ENCODE results near the gene GRM5.

The GRM5 gene

DNA sequence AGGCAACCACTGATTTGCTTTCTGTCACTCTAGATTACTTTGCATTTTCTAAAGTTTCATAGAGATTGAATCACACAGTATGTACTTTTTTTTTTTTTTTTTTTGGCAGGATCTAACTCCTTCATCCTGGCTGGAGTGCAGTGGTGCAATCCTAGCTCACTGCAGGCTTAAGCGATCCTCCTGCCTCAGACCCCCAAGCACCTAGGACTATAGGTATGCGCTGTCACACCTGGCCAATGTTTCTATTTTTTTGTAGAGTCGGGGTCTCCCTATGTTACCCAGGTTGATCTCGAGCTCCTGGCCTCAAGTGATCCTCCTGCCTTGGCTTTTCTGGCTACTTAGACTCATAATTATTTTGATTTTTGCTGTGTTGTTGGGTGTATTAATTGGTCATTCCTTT lies 433.6 kb downstream of the GRM5 start:
- Histone ChIP-seq H3K27me3 (ENCODE audit: low read depth, low read length) (no peaks in the 10 kb centered on the region), H3K27ac (ENCODE audit: low read length) (no peak overlapping the region), H3K36me3 (ENCODE audit: control insufficient read depth in 1 of 2, insufficient read depth in 2 of 2, low read length in 2 of 2) (no peaks in the 10 kb centered on the region), H3K4me1 (ENCODE audit: control insufficient read depth in 1 of 2, insufficient read depth in 2 of 2, low read length in 2 of 2) (no peaks in the 10 kb centered on the region), H3K4me3 (ENCODE audit: low read depth in 1 of 2, low read length in 2 of 2) (no peak overlapping the region), H3K9me3 (ENCODE audit: control insufficient read depth in 1 of 2, low read length in 2 of 2) (no peaks in the 10 kb centered on the region)

GRCh38 chr11:88631497-88631896 lies 434.3 kb downstream of the GRM5 start:
- no peak overlapping the region for H3K4me3 ChIP-seq (ENCODE audit: low read depth in 1 of 2, low read length in 2 of 2)
- H3K27ac ChIP-seq (ENCODE audit: low read length), result no peak overlapping the region
- H3K36me3 ChIP-seq (ENCODE audit: control insufficient read depth in 1 of 2, insufficient read depth in 2 of 2, low read length in 2 of 2), result no peaks in the 10 kb centered on the region
- no peaks in the 10 kb centered on the region for H3K9me3 ChIP-seq (ENCODE audit: control insufficient read depth in 1 of 2, low read length in 2 of 2)
- no peaks in the 10 kb centered on the region for H3K27me3 ChIP-seq (ENCODE audit: low read depth, low read length)
- H3K4me1 ChIP-seq (ENCODE audit: control insufficient read depth in 1 of 2, insufficient read depth in 2 of 2, low read length in 2 of 2), result no peaks in the 10 kb centered on the region

- no peak overlapping the region for H3K4me3 ChIP-seq (ENCODE audit: low read depth in 1 of 2, low read length in 2 of 2)
- no peaks in the 10 kb centered on the region for H3K9me3 ChIP-seq (ENCODE audit: control insufficient read depth in 1 of 2, low read length in 2 of 2)
- H3K27ac ChIP-seq (ENCODE audit: low read length), result no peak overlapping the region
- no peaks in the 10 kb centered on the region for H3K36me3 ChIP-seq (ENCODE audit: control insufficient read depth in 1 of 2, insufficient read depth in 2 of 2, low read length in 2 of 2)
- H3K27me3 ChIP-seq (ENCODE audit: low read depth, low read length), result no peaks in the 10 kb centered on the region
- H3K4me1 ChIP-seq (ENCODE audit: control insufficient read depth in 1 of 2, insufficient read depth in 2 of 2, low read length in 2 of 2), result no peaks in the 10 kb centered on the region
Measured at GRCh38 chr11:88629496-88629895, 436.3 kb downstream of the GRM5 start.

DNA sequence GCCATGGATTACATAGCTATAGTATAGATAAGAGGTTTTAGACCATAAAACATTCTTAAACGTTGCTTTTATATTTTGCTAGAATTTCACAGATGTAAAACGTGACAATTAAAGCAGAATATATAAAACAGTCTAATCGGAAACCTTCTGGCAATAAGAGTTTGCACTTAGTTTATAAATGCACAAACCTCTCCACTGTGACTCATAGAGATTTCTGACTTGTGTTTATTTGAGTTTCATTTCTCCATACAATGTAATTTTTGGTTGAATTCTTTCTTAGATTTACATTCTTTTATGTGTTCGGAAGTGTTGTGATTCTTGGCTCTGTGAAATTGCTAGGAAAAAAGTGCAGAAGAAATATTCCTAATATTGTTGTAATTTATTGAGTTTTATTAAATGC lies 439.6 kb downstream of the GRM5 start:
- no peaks in the 10 kb centered on the region for H3K36me3 ChIP-seq (ENCODE audit: control insufficient read depth in 1 of 2, insufficient read depth in 2 of 2, low read length in 2 of 2)
- H3K4me1 ChIP-seq (ENCODE audit: control insufficient read depth in 1 of 2, insufficient read depth in 2 of 2, low read length in 2 of 2), result no peaks in the 10 kb centered on the region
- H3K4me3 ChIP-seq (ENCODE audit: low read depth in 1 of 2, low read length in 2 of 2), result no peak overlapping the region
- no peaks in the 10 kb centered on the region for H3K27me3 ChIP-seq (ENCODE audit: low read depth, low read length)
- H3K9me3 ChIP-seq (ENCODE audit: control insufficient read depth in 1 of 2, low read length in 2 of 2), result no peaks in the 10 kb centered on the region
- no peak overlapping the region for H3K27ac ChIP-seq (ENCODE audit: low read length)

- H3K4me1 ChIP-seq (ENCODE audit: control insufficient read depth in 1 of 2, insufficient read depth in 2 of 2, low read length in 2 of 2), result no peaks in the 10 kb centered on the region
- no peak overlapping the region for H3K27ac ChIP-seq (ENCODE audit: low read length)
- H3K27me3 ChIP-seq (ENCODE audit: low read depth, low read length), result no peaks in the 10 kb centered on the region
- H3K36me3 ChIP-seq (ENCODE audit: control insufficient read depth in 1 of 2, insufficient read depth in 2 of 2, low read length in 2 of 2), result no peaks in the 10 kb centered on the region
- no peak overlapping the region for H3K4me3 ChIP-seq (ENCODE audit: low read depth in 1 of 2, low read length in 2 of 2)
- no peaks in the 10 kb centered on the region for H3K9me3 ChIP-seq (ENCODE audit: control insufficient read depth in 1 of 2, low read length in 2 of 2)
Measured at GRCh38 chr11:88623531-88623930, 442.3 kb downstream of the GRM5 start.

GRCh38 chr11:88620568-88621130 lies 445.1 kb downstream of the GRM5 start:
- Histone ChIP-seq H3K27ac (ENCODE audit: low read length) (no peak overlapping the region), H3K4me1 (ENCODE audit: control insufficient read depth in 1 of 2, insufficient read depth in 2 of 2, low read length in 2 of 2) (no peaks in the 10 kb centered on the region), H3K36me3 (ENCODE audit: control insufficient read depth in 1 of 2, insufficient read depth in 2 of 2, low read length in 2 of 2) (no peaks in the 10 kb centered on the region)

DNA sequence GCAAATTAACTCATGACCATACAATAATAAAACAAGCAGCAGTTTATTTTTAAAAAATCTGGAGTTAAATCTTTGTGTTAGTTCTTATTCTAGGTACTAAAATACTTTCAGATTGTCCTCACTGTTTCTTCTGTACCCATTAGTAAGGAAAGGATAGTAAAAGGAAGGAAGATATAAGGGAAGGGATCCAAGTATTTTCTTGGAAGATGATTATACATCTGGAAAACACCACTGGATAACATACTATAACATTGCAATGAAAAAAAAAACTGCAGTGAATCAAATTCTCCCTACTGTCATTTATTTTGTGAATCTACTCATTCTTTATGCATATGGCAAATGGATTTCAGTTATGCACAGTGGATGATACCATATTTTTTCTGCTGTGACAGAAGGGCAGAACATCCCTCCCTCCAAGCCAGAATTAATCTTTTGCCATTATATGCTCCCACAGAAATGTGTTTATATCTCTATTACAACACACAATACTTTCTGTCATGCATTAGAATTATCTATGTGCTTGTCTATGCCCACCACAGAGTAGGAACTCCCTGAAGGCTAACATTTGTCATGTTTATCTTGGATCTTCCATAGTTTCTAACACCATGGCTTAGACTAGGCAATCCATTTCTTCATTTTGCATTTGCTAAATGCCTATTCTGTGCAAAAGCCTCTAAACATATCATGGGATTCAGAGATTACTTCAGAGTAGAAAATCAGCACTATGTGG lies 446.0 kb downstream of the GRM5 start:
- no peak overlapping the region for H3K27ac ChIP-seq (ENCODE audit: low read length)
- no peaks in the 10 kb centered on the region for H3K9me3 ChIP-seq (ENCODE audit: control insufficient read depth in 1 of 2, low read length in 2 of 2)
- no peaks in the 10 kb centered on the region for H3K4me1 ChIP-seq (ENCODE audit: control insufficient read depth in 1 of 2, insufficient read depth in 2 of 2, low read length in 2 of 2)
- H3K36me3 ChIP-seq (ENCODE audit: control insufficient read depth in 1 of 2, insufficient read depth in 2 of 2, low read length in 2 of 2), result no peaks in the 10 kb centered on the region
- H3K27me3 ChIP-seq (ENCODE audit: low read depth, low read length), result no peaks in the 10 kb centered on the region
- H3K4me3 ChIP-seq (ENCODE audit: low read depth in 1 of 2, low read length in 2 of 2), result no peak overlapping the region

More at GRCh38 chr11:88620568-88621130, 445.1 kb downstream of the GRM5 start:
- H3K4me3 ChIP-seq (ENCODE audit: low read depth in 1 of 2, low read length in 2 of 2), result no peak overlapping the region
- no peaks in the 10 kb centered on the region for H3K9me3 ChIP-seq (ENCODE audit: control insufficient read depth in 1 of 2, low read length in 2 of 2)
- no peaks in the 10 kb centered on the region for H3K27me3 ChIP-seq (ENCODE audit: low read depth, low read length)

- Histone ChIP-seq H3K27ac (ENCODE audit: low read length) (no peak overlapping the region), H3K4me1 (ENCODE audit: control insufficient read depth in 1 of 2, insufficient read depth in 2 of 2, low read length in 2 of 2) (no peaks in the 10 kb centered on the region), H3K9me3 (ENCODE audit: control insufficient read depth in 1 of 2, low read length in 2 of 2) (no peaks in the 10 kb centered on the region), H3K36me3 (ENCODE audit: control insufficient read depth in 1 of 2, insufficient read depth in 2 of 2, low read length in 2 of 2) (no peaks in the 10 kb centered on the region), H3K4me3 (ENCODE audit: low read depth in 1 of 2, low read length in 2 of 2) (no peak overlapping the region), H3K27me3 (ENCODE audit: low read depth, low read length) (no peaks in the 10 kb centered on the region)
Measured at GRCh38 chr11:88619071-88619425, 446.7 kb downstream of the GRM5 start.

DNA sequence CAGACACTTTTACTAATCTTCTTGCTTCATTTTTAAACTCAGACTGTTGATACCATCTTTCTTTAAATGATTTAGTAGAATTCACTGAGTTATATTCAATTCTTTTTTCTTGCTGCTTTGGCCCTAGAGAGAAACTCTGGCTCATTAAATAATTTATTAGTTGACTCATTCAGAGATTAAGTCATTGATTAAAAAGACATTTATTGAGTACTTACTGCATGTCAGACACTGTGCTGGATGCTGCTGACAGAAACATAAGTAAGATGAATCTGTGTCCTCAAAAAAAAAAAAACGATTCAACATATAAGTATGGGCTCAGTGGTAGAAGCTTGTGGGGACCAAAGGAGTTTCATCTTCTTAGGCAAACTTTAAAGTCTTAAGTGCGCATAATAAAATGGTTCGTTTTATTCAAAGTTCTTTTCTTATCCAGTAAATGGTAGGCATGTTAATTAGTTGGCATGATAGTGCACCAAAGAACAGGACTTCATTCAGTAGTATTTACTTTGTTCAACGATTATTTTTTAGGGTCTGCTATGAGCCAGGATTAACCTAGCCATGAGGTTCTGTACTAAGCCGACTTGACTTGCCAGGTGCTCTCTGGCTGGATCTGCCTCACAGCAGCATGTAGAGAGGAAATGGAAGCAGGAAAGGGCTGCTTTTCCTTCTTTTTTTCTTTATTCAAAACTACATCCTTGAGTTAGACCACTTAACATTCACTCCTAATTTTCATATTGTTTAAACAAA lies 447.3 kb downstream of the GRM5 start:
- Histone ChIP-seq H3K9me3 (ENCODE audit: control insufficient read depth in 1 of 2, low read length in 2 of 2) (no peaks in the 10 kb centered on the region), H3K4me3 (ENCODE audit: low read depth in 1 of 2, low read length in 2 of 2) (no peak overlapping the region), H3K4me1 (ENCODE audit: control insufficient read depth in 1 of 2, insufficient read depth in 2 of 2, low read length in 2 of 2) (no peaks in the 10 kb centered on the region), H3K27ac (ENCODE audit: low read length) (no peak overlapping the region), H3K27me3 (ENCODE audit: low read depth, low read length) (no peaks in the 10 kb centered on the region), H3K36me3 (ENCODE audit: control insufficient read depth in 1 of 2, insufficient read depth in 2 of 2, low read length in 2 of 2) (no peaks in the 10 kb centered on the region)

DNA sequence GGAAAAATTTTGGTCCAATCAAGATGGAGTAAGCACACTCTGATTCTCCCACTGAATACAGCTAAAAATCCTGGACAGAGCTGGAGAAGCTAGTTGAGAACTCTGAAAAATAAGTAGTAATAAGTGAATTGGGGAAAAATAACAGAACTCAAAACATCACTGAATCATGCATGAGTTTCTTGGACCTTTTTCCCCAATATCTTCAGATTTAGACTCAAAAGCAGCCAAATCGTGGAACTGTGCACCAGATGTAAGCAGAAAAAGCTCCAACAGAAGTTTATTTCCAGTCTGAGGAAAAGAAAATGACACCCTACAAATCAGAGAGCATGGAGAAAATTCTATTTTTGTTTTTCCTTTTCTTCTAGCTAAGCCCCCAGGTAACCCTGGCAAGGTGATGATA lies 448.6 kb downstream of the GRM5 start:
- Histone ChIP-seq H3K4me3 (ENCODE audit: low read depth in 1 of 2, low read length in 2 of 2) (no peak overlapping the region), H3K27me3 (ENCODE audit: low read depth, low read length) (no peaks in the 10 kb centered on the region), H3K27ac (ENCODE audit: low read length) (no peak overlapping the region), H3K4me1 (ENCODE audit: control insufficient read depth in 1 of 2, insufficient read depth in 2 of 2, low read length in 2 of 2) (no peaks in the 10 kb centered on the region), H3K9me3 (ENCODE audit: control insufficient read depth in 1 of 2, low read length in 2 of 2) (no peaks in the 10 kb centered on the region), H3K36me3 (ENCODE audit: control insufficient read depth in 1 of 2, insufficient read depth in 2 of 2, low read length in 2 of 2) (no peaks in the 10 kb centered on the region)

- H3K9me3 ChIP-seq (ENCODE audit: control insufficient read depth in 1 of 2, low read length in 2 of 2), result no peaks in the 10 kb centered on the region
- no peak overlapping the region for H3K4me3 ChIP-seq (ENCODE audit: low read depth in 1 of 2, low read length in 2 of 2)
- no peaks in the 10 kb centered on the region for H3K27me3 ChIP-seq (ENCODE audit: low read depth, low read length)
- no peak overlapping the region for H3K27ac ChIP-seq (ENCODE audit: low read length)
- no peaks in the 10 kb centered on the region for H3K4me1 ChIP-seq (ENCODE audit: control insufficient read depth in 1 of 2, insufficient read depth in 2 of 2, low read length in 2 of 2)
- H3K36me3 ChIP-seq (ENCODE audit: control insufficient read depth in 1 of 2, insufficient read depth in 2 of 2, low read length in 2 of 2), result no peaks in the 10 kb centered on the region
Measured at GRCh38 chr11:88604260-88604659, 461.5 kb downstream of the GRM5 start.

Measured in muscle layer of duodenum (tissue), 2 donors.